Heart right ventricle (tissue), 16 donors: Measurements from ENCODE around the gene SLAMF6. TPM values are rescaled to one million over a fixed set of nuclear protein-coding genes. Genes with fewer than 3 reads are reported as not detected.

Source experiments
- ATAC-seq, 8 donors: fragments of 200-7000 bp; cut with Tn5 transposase; one replicate each; pipeline ENCODE4 v1.9.1; 2020; ENCODE audit warnings: mild to moderate bottlenecking in 8 of 8, moderate library complexity in 8 of 8, moderate number of reproducible peaks in 1 of 8
- DNase-seq, 2 donors: peaks; one replicate each; pipeline ENCODE4 v3.0.0-alpha.2; 2020
- H3K27ac ChIP-seq, 10 donors: fragments of 200-600 bp; sonication (generic) in 2 of 10; one replicate each; pipeline versions ENCODE4 v1.5.0 to v1.8.0; 2020 to 2022; ENCODE audit warnings: mild to moderate bottlenecking in 3 of 10
- H3K27me3 ChIP-seq, 7 donors: fragments of 200-600 bp; one replicate each; pipeline ENCODE4 v1.8.0; 2021 to 2022; ENCODE audit warnings: mild to moderate bottlenecking in 2 of 7
- H3K36me3 ChIP-seq, 9 donors: fragments of 200-600 bp; sonication (generic) in 1 of 9; one replicate each; pipeline versions ENCODE4 v1.5.0 to v1.8.0; 2020 to 2022; ENCODE audit warnings: mild to moderate bottlenecking in 2 of 9
- H3K4me1 ChIP-seq, 9 donors: fragments of 200-600 bp; sonication (generic) in 1 of 9; one replicate each; pipeline versions ENCODE4 v1.5.0 to v1.8.0; 2020 to 2022; ENCODE audit warnings: mild to moderate bottlenecking in 4 of 9
- H3K4me3 ChIP-seq, 10 donors: fragments of 200-600 bp; sonication (generic) in 2 of 10; one replicate each; pipeline versions ENCODE4 v1.5.0 to v1.8.0; 2020 to 2022; ENCODE audit warnings: mild to moderate bottlenecking in 7 of 10, moderate library complexity in 2 of 10
- H3K9me3 ChIP-seq, 11 donors: fragments of 200-600 bp in 10 of 11; sonication (generic) in 2 of 11; one replicate each; pipeline versions ENCODE4 v1.5.0 to v1.8.0; 2013 to 2022; ENCODE audit warnings: mild to moderate bottlenecking in 2 of 11, control low read depth in 1 of 11, moderate library complexity in 1 of 11
- WGBS, 2 donors: extraction: QIAGEN DNeasy Blood & Tissue Kit; methylation state at CpG; one replicate each; pipeline ENCODE4 v1.1.7; 2013; ENCODE audit warnings: inconsistent platforms in 1 of 2; 5-methylcytosine and 5-hydroxymethylcytosine counted together
- intact Hi-C, 10 donors: fragments of 100-400 bp; cut with DNase I; formaldehyde crosslinking; loops; one replicate each; pipeline versions ENCODE4 v1.11.1 to v1.14.2; 2022
- polyA plus RNA-seq, 2 donors: library from polyadenylated mRNA; stranded (reverse); fragments of 200-250 nt; gene quantifications; one replicate each; pipeline ENCODE4 v1.2.3, GENCODE V29; 2013
- total RNA-seq, 10 donors: library from RNA; stranded (reverse); fragmentation: NEBNext Ultra II Directional in 3 of 10; extraction: Animal tissue kit (Norgen Biotek cat#: 25700) in 3 of 10; gene quantifications; one replicate each; pipeline versions ENCODE4 v1.2.1 to v1.2.4, GENCODE V29; 2021 to 2023
- TF ChIP-seq, protein P1 (sequence below), 9 donors: fragments of 200-600 bp; sonication (generic) in 2 of 9; IDR thresholded peaks; one replicate each; pipeline versions ENCODE4 v1.5.0 to v1.8.0; 2021 to 2022; ENCODE audit warnings: antibody characterized with exemption in 9 of 9, mild to moderate bottlenecking in 5 of 9, moderate library complexity in 1 of 9
- donor health status: Arrhythmogenic right ventricular cardiomyopathy.
- donor health status: ischemic (EF 13 %, LVEDD 7.1; RV severe dilation, severe dysfunction).
- donor health status: healthy with polysubstance abuse.
- donor health status: DM: no; HTN: yes; CAD: no.
- donor health status: DM: no; HTN: no; CAD: no.
- donor health status: ischemic (EF 25% LVEDD 6.9; RV normal size, moderate dysfunction).
- donor health status: ischemic (EF 25% LVEDD 5.7; RV mildly dilated, moderate dysfunction).
- donor health status: healthy.
- donor health status: DM: yes; HTN: yes; CAD: no.
- donor health status: Ischemic cardiomyopathy.
- donor health status: ischemic (EF 35%, LVEDD 5.7; RV mildly dilated, moderate dysfunction).
- donor health status: nonischemic (EF 11% LVEDD 7.7; RV severe dilation, severe dysfunction).
- donor health status: DM: yes; HTN: yes; CAD: no.
- donor health status: PGD.
- donor health status: ischemic (EF 29% LVEDD 5.4; RV normal size, mild dysfunction).
- donor health status: nonischemic (EF 23%, LVEDD 6.1; RV moderate dilation, normal function).

SLAMF6 gene
- total and polyA plus RNA-seq, 12 donors, result 0.10 to 2.7 (median 0.33) TPM; not detected in 3

DNA sequence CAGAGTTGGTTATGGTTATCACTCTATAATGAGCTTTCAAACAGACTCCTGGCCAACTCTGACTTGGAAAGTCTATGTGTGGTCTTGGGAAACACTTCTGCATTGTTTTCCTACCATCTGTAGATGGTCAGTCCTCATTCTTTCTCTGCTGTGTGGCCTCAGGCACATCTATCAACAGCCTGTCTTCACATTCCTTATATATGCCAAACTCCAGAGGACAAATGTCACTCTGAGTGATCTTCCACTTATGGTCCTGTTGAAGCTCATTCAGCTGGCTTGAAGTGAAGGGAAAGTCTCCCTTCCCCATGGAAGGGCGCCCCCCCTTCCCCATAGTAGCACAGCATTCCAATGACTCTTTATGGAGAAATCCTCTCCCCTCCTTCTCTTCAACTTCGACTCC lies 64.0 kb downstream of the SLAMF6 start:
- 16 to 39% methylated on average over 2 of the region's 2 CpGs for WGBS, 2 donors
- TF ChIP-seq, protein P1, sequence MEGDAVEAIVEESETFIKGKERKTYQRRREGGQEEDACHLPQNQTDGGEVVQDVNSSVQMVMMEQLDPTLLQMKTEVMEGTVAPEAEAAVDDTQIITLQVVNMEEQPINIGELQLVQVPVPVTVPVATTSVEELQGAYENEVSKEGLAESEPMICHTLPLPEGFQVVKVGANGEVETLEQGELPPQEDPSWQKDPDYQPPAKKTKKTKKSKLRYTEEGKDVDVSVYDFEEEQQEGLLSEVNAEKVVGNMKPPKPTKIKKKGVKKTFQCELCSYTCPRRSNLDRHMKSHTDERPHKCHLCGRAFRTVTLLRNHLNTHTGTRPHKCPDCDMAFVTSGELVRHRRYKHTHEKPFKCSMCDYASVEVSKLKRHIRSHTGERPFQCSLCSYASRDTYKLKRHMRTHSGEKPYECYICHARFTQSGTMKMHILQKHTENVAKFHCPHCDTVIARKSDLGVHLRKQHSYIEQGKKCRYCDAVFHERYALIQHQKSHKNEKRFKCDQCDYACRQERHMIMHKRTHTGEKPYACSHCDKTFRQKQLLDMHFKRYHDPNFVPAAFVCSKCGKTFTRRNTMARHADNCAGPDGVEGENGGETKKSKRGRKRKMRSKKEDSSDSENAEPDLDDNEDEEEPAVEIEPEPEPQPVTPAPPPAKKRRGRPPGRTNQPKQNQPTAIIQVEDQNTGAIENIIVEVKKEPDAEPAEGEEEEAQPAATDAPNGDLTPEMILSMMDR (IDR thresholded peaks at IDR 0.05), result no peak

DNA sequence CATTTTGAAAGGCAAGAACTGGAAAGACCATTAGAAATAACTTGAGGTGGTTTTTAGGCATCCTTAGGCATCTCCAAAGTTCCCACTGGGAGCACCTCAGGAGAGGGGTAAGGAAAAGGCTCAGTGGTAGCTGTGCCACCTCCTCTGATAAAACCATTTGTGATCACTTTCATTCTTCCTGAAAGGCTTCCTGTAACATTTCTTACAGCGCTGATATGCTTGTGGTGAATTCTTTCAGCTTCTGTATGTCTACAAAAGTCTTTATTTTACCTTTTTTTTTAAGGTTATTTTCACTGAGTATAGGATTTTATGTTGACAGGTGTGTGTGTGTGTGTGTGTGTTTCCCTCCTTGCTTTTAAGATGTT lies 67.9 kb downstream of the SLAMF6 start:
- H3K9me3 ChIP-seq, result no peaks in the 10 kb centered on the region
- H3K27me3 ChIP-seq, result peaks cover 0 to 7% (median 0%) of the 10 kb centered on the region in 7 donors
- ATAC-seq (no peak), DNase-seq (no peak)
- intact Hi-C loops, result no loop called here
- 70 to 78% methylated on average over 1 of the region's 1 CpG for WGBS, 2 donors
- no peaks in the 10 kb centered on the region for H3K4me1 ChIP-seq
- TF ChIP-seq, protein P1 (IDR thresholded peaks at IDR 0.05), result no peak
- H3K36me3 ChIP-seq, result no peaks in the 10 kb centered on the region
- no peak overlapping the region for H3K27ac ChIP-seq
- no peak overlapping the region for H3K4me3 ChIP-seq

More for the DNA sequence above, 64.0 kb downstream of the SLAMF6 start:
- intact Hi-C loops, result no loop called here
- Histone ChIP-seq H3K4me1 (peaks cover 0 to 8% (median 0%) of the 10 kb centered on the region in 9 donors), H3K9me3 (no peaks in the 10 kb centered on the region), H3K36me3 (no peaks in the 10 kb centered on the region), H3K27me3 (peaks cover 0 to 3% (median 0%) of the 10 kb centered on the region in 7 donors), H3K27ac (no peak overlapping the region), H3K4me3 (no peak overlapping the region)
- DNase-seq, result no peak
- no peak for ATAC-seq

DNA sequence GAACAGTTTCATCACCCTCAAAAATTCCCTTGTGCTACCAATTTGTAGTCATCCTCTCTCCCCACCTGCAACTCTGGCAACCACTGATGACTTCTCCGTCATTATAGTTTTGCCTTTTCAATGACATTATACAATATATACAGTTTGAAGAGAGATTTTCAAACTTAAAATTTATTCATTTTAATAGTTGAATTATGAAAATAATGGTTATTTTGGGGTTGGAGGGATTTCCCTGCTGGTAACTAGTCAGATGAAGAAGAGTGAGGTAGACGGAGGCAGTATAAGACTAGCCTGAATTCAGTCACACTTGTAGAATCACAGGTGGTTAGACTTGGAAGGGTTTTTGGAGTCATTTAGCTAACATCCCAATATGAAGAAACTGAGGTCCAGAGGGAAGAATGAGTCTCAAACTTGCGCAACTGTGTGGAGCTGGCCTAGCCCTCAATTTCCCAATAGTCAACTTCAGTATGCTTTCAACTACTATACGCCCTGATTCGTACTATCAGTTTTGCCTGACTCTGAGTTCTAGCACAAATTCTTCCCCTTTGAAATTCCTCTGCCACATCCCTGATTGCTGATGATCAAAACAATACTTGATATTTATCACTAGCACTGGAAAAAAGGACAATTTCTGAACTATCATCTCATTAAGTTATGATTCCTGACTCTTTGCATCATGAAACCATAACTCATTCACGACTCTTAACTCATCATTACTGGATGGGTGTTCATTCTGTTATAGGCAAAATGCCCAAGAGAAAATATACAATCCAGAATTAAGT lies 68.5 kb downstream of the SLAMF6 start:
- H3K4me1 ChIP-seq, result no peaks in the 10 kb centered on the region
- no peaks in the 10 kb centered on the region for H3K36me3 ChIP-seq
- TF ChIP-seq, protein P1 (IDR thresholded peaks at IDR 0.05), result no peak
- no peaks in the 10 kb centered on the region for H3K9me3 ChIP-seq
- DNase-seq (no peak), ATAC-seq (no peak)
- H3K4me3 ChIP-seq, result no peak overlapping the region
- 90 to 95% methylated on average over 6 of the region's 6 CpGs for WGBS, 2 donors
- H3K27me3 ChIP-seq, result peaks cover 0 to 7% (median 0%) of the 10 kb centered on the region in 7 donors
- H3K27ac ChIP-seq, result no peak overlapping the region
- intact Hi-C loops, result no loop called here

DNA sequence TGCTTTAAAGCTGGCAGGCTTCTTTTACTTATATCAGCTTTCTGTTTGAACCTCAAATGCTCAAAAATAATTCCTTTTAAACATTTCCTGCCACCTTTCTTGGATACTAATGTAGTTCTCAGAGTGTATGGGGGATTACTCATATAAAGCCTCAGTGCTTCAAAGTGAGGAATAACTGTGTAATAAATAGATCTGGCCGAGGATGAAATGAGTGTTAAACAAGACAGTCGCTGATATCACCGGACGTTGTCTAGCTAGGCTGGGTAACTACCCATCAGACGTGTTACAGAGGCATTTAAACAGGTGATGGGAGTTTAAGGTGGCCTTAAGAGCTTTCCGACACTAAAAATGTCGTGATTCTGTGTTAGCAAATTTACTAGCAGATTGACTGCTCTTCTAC lies 69.6 kb downstream of the SLAMF6 start:
- Histone ChIP-seq H3K4me3 (no peak overlapping the region), H3K36me3 (no peaks in the 10 kb centered on the region), H3K27ac (no peak overlapping the region), H3K4me1 (no peaks in the 10 kb centered on the region), H3K27me3 (peaks cover 0 to 7% (median 0%) of the 10 kb centered on the region in 7 donors), H3K9me3 (no peaks in the 10 kb centered on the region)
- DNase-seq, result no peak
- 67 to 75% methylated on average over 7 of the region's 7 CpGs for WGBS, 2 donors
- TF ChIP-seq, protein P1 (IDR thresholded peaks at IDR 0.05), result no peak
- ATAC-seq, result no peak
- intact Hi-C loops, result no loop called here
